Measurements from ENCODE around the gene SLC17A2. TPM values are rescaled to one million over a fixed set of nuclear protein-coding genes. Genes with fewer than 3 reads are reported as not detected.

SLC17A2 gene
- total and polyA plus RNA-seq, 8 donors: 0.05 to 0.21 (median 0.20) TPM; not detected in 5

GRCh38 chr6:25913741-25914140, 16.8 kb downstream of the SLC17A2 start:
- ATAC-seq (no peak), FAIRE-seq (no peak), DNase-seq (no peak)
- WGBS, 2 donors: 75 to 77% methylated on average over 3 of the region's 3 CpGs
- H3K27ac ChIP-seq: no peak overlapping the region
- H3K4me1 ChIP-seq: no peaks in the 10 kb centered on the region
- TF ChIP-seq CTCF (IDR thresholded peaks at IDR 0.05): no peak
- no peak overlapping the region for H3K4me3 ChIP-seq
- no peaks in the 10 kb centered on the region for H3K9me3 ChIP-seq
- H3K27me3 ChIP-seq: no peaks in the 10 kb centered on the region
- no peaks in the 10 kb centered on the region for H3K36me3 ChIP-seq
- intact Hi-C loops (cut with DNase I): no loop called here

- no peak for TF ChIP-seq CTCF (IDR thresholded peaks at IDR 0.05)
- H3K27ac ChIP-seq: no peak overlapping the region
- H3K36me3 ChIP-seq: no peaks in the 10 kb centered on the region
- H3K27me3 ChIP-seq: no peaks in the 10 kb centered on the region
- DNase-seq (no peak), ATAC-seq (no peak), FAIRE-seq (no peak)
- peaks cover 0 to 12% (median 10%) of the 10 kb centered on the region in 3 donors for H3K4me1 ChIP-seq
- intact Hi-C loops (cut with DNase I): no loop called here
- no peaks in the 10 kb centered on the region for H3K9me3 ChIP-seq
- 67 to 72% methylated on average over 4 of the region's 4 CpGs for WGBS, 2 donors
- H3K4me3 ChIP-seq: no peak overlapping the region
Observed at GRCh38 chr6:25911351-25911750, 19.1 kb downstream of the SLC17A2 start.

GRCh38 chr6:25907475-25908014, 22.9 kb downstream of the SLC17A2 start:
- ATAC-seq (peak in 3 of 4 donors; percentile 44 to 69 (median 63)), FAIRE-seq (no peak), DNase-seq (no peak)
- Histone ChIP-seq H3K36me3 (no peaks in the 10 kb centered on the region), H3K9me3 (no peaks in the 10 kb centered on the region), H3K4me1 (peaks cover 0 to 12% (median 10%) of the 10 kb centered on the region in 3 donors), H3K4me3 (no peak overlapping the region), H3K27ac (no peak overlapping the region), H3K27me3 (no peaks in the 10 kb centered on the region)
- intact Hi-C loops (cut with DNase I): no loop called here
- 46 to 73% methylated on average over 1 of the region's 1 CpG for WGBS, 2 donors
- TF ChIP-seq CTCF (IDR thresholded peaks at IDR 0.05): no peak

- intact Hi-C loops (cut with DNase I): no loop called here
- ATAC-seq (no peak), FAIRE-seq (no peak), DNase-seq (no peak)
- H3K9me3 ChIP-seq: no peaks in the 10 kb centered on the region
- H3K4me3 ChIP-seq: no peak overlapping the region
- no peak for TF ChIP-seq CTCF (IDR thresholded peaks at IDR 0.05)
- no peak overlapping the region for H3K27ac ChIP-seq
- H3K4me1 ChIP-seq: peaks cover 10 to 27% (median 23%) of the 10 kb centered on the region in 3 donors
- H3K27me3 ChIP-seq: no peaks in the 10 kb centered on the region
- H3K36me3 ChIP-seq: no peaks in the 10 kb centered on the region
- WGBS, 2 donors: 93 to 99% methylated on average over 4 of the region's 4 CpGs
Observed at GRCh38 chr6:25903467-25904099, 26.9 kb downstream of the SLC17A2 start.

- Histone ChIP-seq H3K36me3 (no peaks in the 10 kb centered on the region), H3K4me3 (no peak overlapping the region), H3K4me1 (peaks cover 10 to 21% (median 16%) of the 10 kb centered on the region in 3 donors), H3K9me3 (no peaks in the 10 kb centered on the region), H3K27ac (no peak overlapping the region), H3K27me3 (no peaks in the 10 kb centered on the region)
- WGBS, 2 donors: 99 to 100% methylated on average over 1 of the region's 1 CpG
- ATAC-seq: no peak
- intact Hi-C loops (cut with DNase I): no loop called here
- FAIRE-seq: no peak
- TF ChIP-seq CTCF (IDR thresholded peaks at IDR 0.05): no peak
- no peak for DNase-seq
Observed at GRCh38 chr6:25902071-25902470, 28.4 kb downstream of the SLC17A2 start.

All from pancreas (tissue), 10 donors.